ENCODE data around the gene AXL. TPM values are rescaled to one million over a fixed set of nuclear protein-coding genes. Genes with fewer than 3 reads are reported as not detected.

The AXL gene
- total RNA-seq, 2 donors from 2014 or later: 6.2 to 21.4 TPM

- H3K4me3 ChIP-seq: no peak overlapping the region
- no peak overlapping the region for H3K27ac ChIP-seq
- no peaks in the 10 kb centered on the region for H3K9me3 ChIP-seq
- DNase-seq: no peak
- no peak for TF ChIP-seq CTCF (IDR thresholded peaks at IDR 0.05)
- no peaks in the 10 kb centered on the region for H3K4me1 ChIP-seq
- H3K9ac ChIP-seq (ENCODE audit: low read depth in 2 of 2, low read length in 2 of 2): no peak overlapping the region
- peaks cover 16% of the 10 kb centered on the region for H3K36me3 ChIP-seq
- no peaks in the 10 kb centered on the region for H3K27me3 ChIP-seq
- intact Hi-C loops (cut with DNase I): no loop called here
Measured at GRCh38 chr19:41299755-41300089, 80.7 kb downstream of the AXL start.

GRCh38 chr19:41300555-41300954 is 81.5 kb downstream of the AXL start:
- no peak for DNase-seq
- intact Hi-C loops (cut with DNase I): no loop called here
- Histone ChIP-seq H3K27ac (no peak overlapping the region), H3K9ac (ENCODE audit: low read depth in 2 of 2, low read length in 2 of 2) (no peak overlapping the region), H3K27me3 (no peaks in the 10 kb centered on the region), H3K36me3 (peaks cover 13% of the 10 kb centered on the region), H3K4me3 (no peak overlapping the region), H3K9me3 (no peaks in the 10 kb centered on the region), H3K4me1 (no peaks in the 10 kb centered on the region)
- no peak for TF ChIP-seq CTCF (IDR thresholded peaks at IDR 0.05)

GRCh38 chr19:41302624-41303351 is 83.8 kb downstream of the AXL start:
- no peaks in the 10 kb centered on the region for H3K4me1 ChIP-seq
- intact Hi-C loops (cut with DNase I): no loop called here

GRCh38 chr19:41303954-41304353 is 84.9 kb downstream of the AXL start:
- DNase-seq: no peak
- no peak overlapping the region for H3K27ac ChIP-seq
- intact Hi-C loops (cut with DNase I): no loop called here
- H3K4me1 ChIP-seq: peaks cover 7% of the 10 kb centered on the region
- H3K9ac ChIP-seq (ENCODE audit: low read depth in 2 of 2, low read length in 2 of 2): no peak overlapping the region
- no peaks in the 10 kb centered on the region for H3K27me3 ChIP-seq
- H3K9me3 ChIP-seq: no peaks in the 10 kb centered on the region
- no peak overlapping the region for H3K4me3 ChIP-seq
- H3K36me3 ChIP-seq: peaks cover 10% of the 10 kb centered on the region
- no peak for TF ChIP-seq CTCF (IDR thresholded peaks at IDR 0.05)

More at GRCh38 chr19:41302624-41303351, 83.8 kb downstream of the AXL start:
- no peak for TF ChIP-seq CTCF (IDR thresholded peaks at IDR 0.05)
- H3K9me3 ChIP-seq: no peaks in the 10 kb centered on the region
- H3K27ac ChIP-seq: peak overlapping the region; percentile 12
- no peak overlapping the region for H3K9ac ChIP-seq (ENCODE audit: low read depth in 2 of 2, low read length in 2 of 2)
- H3K27me3 ChIP-seq: no peaks in the 10 kb centered on the region
- no peak for DNase-seq
- H3K36me3 ChIP-seq: peaks cover 10% of the 10 kb centered on the region
- no peak overlapping the region for H3K4me3 ChIP-seq

- intact Hi-C loops (cut with DNase I): loop anchor here (5.0 kb wide), 2 partner anchors 38 to 98 kb away; no protein-coding TSS in a partner anchor
- no peaks in the 10 kb centered on the region for H3K9me3 ChIP-seq
- peaks cover 9% of the 10 kb centered on the region for H3K4me1 ChIP-seq
- H3K27me3 ChIP-seq: no peaks in the 10 kb centered on the region
- TF ChIP-seq CTCF (IDR thresholded peaks at IDR 0.05): no peak
- DNase-seq: no peak
- no peak overlapping the region for H3K4me3 ChIP-seq
- H3K36me3 ChIP-seq: peaks cover 10% of the 10 kb centered on the region
- H3K27ac ChIP-seq: no peak overlapping the region
- H3K9ac ChIP-seq (ENCODE audit: low read depth in 2 of 2, low read length in 2 of 2): no peak overlapping the region
Measured at GRCh38 chr19:41304706-41305483, 85.9 kb downstream of the AXL start.

All from colonic mucosa (tissue), 4 donors.